GM21737 (cell line): ENCODE measurements around the gene TMEM185B.
"Not testable (repeated sequence)": the region's sequence is repeated elsewhere in the genome, so short reads cannot be mapped to it uniquely, and the experiment has no call there.

Experiments used
- ATAC-seq: cut with Tn5 transposase; IDR thresholded peaks from one replicate; pipeline ENCODE4 v1.9.1; 2021; ENCODE audit warnings: mild to moderate bottlenecking, moderate library complexity; ENCODE audit not compliant: unreplicated experiment

Gene TMEM185B

GRCh38 chr2:120209427-120210269 is 13.6 kb downstream of the TMEM185B start:
- ATAC-seq, result no peak

GRCh38 chr2:120208381-120209353 is 14.5 kb downstream of the TMEM185B start:
- ATAC-seq, result no peak

GRCh38 chr2:120206022-120206581 is 17.1 kb downstream of the TMEM185B start:
- no peak for ATAC-seq

- no peak for ATAC-seq
These were observed 18.1 kb downstream of the TMEM185B start for GRCh38 chr2:120204945-120205670.

GRCh38 chr2:120204417-120204816 is 18.8 kb downstream of the TMEM185B start:
- ATAC-seq, result no peak

- no peak for ATAC-seq
These were observed 19.2 kb downstream of the TMEM185B start for GRCh38 chr2:120204022-120204405.

GRCh38 chr2:120203251-120204021 is 19.8 kb downstream of the TMEM185B start:
- no peak for ATAC-seq

GRCh38 chr2:120199817-120200459 is 23.3 kb downstream of the TMEM185B start:
- ATAC-seq, result not testable (repeated sequence)

GRCh38 chr2:120195553-120195952 is 27.6 kb downstream of the TMEM185B start:
- ATAC-seq, result no peak

GRCh38 chr2:120192280-120192679 is 30.9 kb downstream of the TMEM185B start:
- no peak for ATAC-seq

GRCh38 chr2:120189189-120189588 is 34.0 kb downstream of the TMEM185B start:
- ATAC-seq, result no peak

GRCh38 chr2:120182019-120182560 is 41.1 kb downstream of the TMEM185B start:
- no peak for ATAC-seq

- ATAC-seq, result no peak
These were observed 43.1 kb downstream of the TMEM185B start for GRCh38 chr2:120180066-120180465.

- ATAC-seq, result no peak
These were observed 43.8 kb downstream of the TMEM185B start for GRCh38 chr2:120179396-120179795.

GRCh38 chr2:120177973-120178372 is 45.2 kb downstream of the TMEM185B start:
- no peak for ATAC-seq

GRCh38 chr2:120177001-120177621 is 46.1 kb downstream of the TMEM185B start:
- ATAC-seq, result peak; percentile 96

- no peak for ATAC-seq
These were observed 46.7 kb downstream of the TMEM185B start for GRCh38 chr2:120176526-120176925.

GRCh38 chr2:120174963-120175581 is 48.1 kb downstream of the TMEM185B start:
- ATAC-seq, result no peak
